SU-DHL-6 (cell line): ENCODE results near the gene ITFG1.
"Not testable (repeated sequence)": the region's sequence is repeated elsewhere in the genome, so short reads cannot be mapped to it uniquely, and the experiment has no call there.

Experiments used
- EZH2phosphoT487 ChIP-seq: fragments of 200-600 bp; sonication (generic), shearing (Covaris generic); conservative IDR thresholded peaks from 2 replicates; pipeline ENCODE4 v1.6.1; 2018; ENCODE audit warnings: mild to moderate bottlenecking, antibody characterized with exemption, low read length, moderate library complexity, mixed read lengths
- TF ChIP-seq, protein P1 (sequence below): fragments of 200-600 bp; sonication (generic); IDR thresholded peaks from one replicate; pipeline ENCODE4 v1.5.1; 2017; ENCODE audit warnings: antibody characterized with exemption, mild to moderate bottlenecking, low read length, moderate library complexity; ENCODE audit not compliant: insufficient read depth, poor library complexity, severe bottlenecking

DNA sequence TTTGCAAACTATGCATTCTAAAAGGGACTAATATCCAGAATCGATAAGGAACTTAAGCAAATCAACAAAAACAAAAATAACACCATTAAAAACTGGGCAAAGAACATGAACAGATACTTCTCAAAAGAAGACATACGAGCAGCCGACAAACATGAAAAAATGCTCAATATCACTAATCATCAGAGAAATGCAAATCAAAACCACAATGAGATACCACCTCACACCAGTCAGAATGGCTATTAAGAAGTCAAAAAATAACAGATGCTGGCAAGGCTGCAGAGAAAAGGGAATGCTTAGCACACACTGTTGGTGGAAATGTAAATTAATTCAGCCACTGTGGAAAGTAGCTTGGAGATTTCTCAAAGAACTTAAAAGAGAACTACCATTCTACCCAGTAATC is 130.3 kb downstream of the ITFG1 start:
- TF ChIP-seq, protein P1, sequence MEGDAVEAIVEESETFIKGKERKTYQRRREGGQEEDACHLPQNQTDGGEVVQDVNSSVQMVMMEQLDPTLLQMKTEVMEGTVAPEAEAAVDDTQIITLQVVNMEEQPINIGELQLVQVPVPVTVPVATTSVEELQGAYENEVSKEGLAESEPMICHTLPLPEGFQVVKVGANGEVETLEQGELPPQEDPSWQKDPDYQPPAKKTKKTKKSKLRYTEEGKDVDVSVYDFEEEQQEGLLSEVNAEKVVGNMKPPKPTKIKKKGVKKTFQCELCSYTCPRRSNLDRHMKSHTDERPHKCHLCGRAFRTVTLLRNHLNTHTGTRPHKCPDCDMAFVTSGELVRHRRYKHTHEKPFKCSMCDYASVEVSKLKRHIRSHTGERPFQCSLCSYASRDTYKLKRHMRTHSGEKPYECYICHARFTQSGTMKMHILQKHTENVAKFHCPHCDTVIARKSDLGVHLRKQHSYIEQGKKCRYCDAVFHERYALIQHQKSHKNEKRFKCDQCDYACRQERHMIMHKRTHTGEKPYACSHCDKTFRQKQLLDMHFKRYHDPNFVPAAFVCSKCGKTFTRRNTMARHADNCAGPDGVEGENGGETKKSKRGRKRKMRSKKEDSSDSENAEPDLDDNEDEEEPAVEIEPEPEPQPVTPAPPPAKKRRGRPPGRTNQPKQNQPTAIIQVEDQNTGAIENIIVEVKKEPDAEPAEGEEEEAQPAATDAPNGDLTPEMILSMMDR: not testable (repeated sequence)
- TF ChIP-seq EZH2phosphoT487: not testable (repeated sequence)
